HuH-7.5 (cell line): ENCODE results near the gene NPB.

Source experiments
- DNase-seq: peaks from one replicate; pipeline ENCODE4 v3.0.0; 2011; ENCODE audit warnings: low spot score

NPB gene

GRCh38 chr17:81869221-81870130 is 32.6 kb upstream of the NPB start:
- DNase-seq: no peak

DNA sequence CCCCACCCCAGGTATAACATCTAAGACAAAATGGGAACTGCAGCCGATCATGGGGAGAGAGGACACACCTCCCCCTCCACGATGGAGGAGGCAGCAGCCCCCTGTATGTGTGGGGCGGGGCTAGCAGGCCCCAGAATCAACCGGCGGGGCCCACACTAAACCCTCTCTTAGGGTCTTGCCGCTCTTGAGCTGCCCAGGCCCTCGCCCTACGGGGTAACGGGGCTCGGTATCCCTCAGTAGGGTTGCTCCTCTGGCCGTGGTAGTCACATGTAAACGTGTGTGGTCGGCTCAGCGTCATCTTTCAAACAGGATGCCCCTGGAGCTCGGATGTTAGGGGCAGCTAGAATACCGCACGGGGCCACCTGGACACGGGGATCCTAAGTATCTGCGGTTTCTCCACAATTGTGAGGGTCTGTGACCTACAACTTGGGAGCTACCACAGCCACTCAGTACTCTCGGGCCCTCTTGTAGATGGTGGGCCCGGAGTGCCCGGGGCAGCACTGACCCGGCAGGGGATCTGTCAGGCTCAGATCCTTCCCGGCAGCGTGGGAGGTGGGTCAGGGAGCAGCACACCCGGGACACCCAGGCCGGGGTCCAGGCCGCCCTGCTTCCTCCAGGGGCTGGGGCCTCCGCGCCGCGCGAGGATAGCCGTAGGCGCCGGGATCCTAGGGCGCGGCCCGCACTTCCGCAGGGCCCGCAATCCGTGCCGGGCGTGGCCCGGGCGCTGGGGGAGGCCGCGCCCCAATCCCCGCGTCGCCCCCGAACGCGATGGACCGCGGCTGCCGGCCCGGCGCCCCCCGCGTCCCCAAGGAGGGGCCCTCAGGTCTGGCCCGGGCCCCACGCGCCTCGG is 31.7 kb upstream of the NPB start:
- DNase-seq: no peak

GRCh38 chr17:81870981-81871386 is 31.1 kb upstream of the NPB start, which contains the start of gene ARHGDIA:
TSS of gene ARHGDIA (minus strand) at chr17:81871337. CDS start at chr17:81869930, 1,407 bp downstream.
- DNase-seq: no peak

DNA sequence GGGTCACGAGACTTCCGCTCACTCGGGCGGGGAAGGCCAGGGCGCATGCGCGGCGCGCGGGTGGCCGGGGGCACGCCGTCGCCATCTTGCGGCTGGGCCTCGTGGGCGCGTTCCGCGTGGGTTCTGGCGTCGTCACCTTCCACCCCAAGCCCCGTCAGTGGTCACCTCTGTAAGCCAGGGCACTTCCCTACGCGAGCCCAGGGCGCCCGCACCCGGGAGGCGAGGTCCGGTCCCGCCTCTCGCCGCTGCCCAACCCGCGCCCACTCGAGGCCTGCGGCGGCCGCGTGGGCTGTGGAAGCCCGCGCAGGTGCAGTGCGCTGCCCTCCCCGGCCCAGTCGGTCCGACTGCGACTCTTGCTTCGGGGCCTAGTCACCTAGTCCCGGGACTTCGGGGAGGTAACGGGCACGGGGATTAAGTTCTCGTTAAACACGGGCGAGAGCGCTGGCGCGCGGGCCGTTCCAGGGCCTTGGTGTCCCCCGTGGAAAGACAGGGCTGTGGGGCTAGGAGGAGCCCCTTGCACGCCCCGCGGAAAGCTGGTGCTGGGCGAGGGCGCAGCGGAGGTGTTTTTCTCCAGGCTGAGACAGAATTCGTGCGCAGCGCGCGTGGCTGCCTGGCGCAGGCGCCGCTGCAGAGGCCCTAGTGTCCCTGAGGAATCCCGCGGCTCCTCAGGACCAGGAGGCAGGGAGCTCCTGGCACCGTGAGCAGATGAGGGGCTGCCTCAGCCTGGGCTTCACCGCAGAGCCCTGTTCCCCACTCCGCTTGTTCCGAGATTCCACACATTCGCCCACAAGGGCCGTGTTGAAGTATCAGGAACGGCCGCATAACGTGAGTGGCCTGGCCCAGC is 30.4 kb upstream of the NPB start:
- DNase-seq: peak; percentile 97

DNA sequence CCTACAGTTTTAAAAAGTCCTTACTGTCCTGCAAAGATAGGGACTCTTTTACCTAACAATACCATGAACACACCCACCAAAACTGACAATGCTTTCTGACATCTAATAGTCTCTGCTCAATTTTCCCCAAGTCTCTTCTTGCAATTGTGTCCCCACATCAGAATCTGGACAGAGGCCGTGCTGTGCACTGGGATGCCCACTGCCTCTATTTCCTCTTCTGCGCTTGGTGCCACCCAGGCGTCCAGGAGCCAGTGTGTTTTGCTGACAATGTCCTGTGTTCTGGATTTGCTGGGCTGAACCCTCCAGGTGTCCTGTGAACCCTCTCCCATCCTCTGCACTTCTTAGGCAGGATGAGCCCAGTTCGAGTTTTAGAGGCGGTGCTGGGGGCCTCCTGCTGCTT is 24.5 kb upstream of the NPB start:
- DNase-seq: no peak

DNA sequence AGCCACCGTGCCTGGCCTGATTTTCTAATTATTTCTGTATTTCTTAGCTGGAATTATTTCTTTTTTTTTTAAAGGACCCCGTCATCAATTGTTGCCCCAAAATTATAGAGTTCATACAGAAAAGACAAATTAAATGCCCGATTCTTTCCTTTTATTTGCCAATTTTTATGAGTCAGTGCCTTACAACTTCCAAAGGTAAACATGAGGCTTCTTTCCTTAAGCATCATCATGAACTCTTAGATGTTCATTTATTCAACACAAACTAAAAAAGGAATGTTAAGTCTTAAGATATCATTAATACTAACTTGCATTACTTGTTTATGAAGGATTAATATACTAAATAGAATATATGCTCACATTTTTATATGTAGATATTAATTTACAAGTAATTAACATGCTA is 23.7 kb upstream of the NPB start:
- DNase-seq: no peak

DNA sequence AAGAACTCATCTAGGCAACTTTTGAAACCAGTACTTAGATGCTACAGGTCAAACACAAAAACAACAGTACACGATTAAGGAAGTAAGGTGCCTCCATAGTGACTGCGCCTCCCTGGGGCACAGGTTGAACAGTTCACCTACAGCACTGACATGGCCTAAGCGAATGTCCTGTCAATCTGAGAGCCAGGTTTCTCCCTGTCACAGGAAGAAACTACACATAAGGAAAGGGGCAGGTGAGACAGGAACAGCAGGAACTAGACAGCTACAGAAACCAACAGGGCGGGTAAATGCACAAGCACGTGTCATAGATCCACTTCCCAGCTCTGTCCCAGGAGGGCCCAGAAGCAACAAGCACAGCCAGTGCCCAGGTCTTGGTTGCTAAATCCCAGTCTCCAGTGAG is 22.9 kb upstream of the NPB start:
- DNase-seq: no peak

DNA sequence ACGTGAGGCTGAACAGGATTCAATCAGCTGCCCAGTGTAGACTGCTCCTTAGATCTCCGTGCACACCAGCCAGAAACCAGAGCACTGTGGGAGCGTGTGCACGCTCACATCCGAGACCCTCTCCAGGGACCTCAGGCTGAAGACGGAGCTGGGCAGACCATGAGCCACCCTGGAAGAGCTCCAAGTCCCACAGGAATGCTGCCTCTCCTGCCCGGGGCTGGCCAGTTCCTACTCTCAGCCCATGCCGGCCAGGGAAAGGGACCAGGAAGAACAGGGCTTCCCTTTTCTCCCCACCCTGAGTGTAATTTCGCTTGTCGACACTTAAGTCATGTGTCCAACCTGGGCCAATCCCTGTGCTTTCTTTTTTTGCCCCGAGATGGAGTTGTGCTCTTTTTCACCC is 17.5 kb upstream of the NPB start:
- DNase-seq: no peak

DNA sequence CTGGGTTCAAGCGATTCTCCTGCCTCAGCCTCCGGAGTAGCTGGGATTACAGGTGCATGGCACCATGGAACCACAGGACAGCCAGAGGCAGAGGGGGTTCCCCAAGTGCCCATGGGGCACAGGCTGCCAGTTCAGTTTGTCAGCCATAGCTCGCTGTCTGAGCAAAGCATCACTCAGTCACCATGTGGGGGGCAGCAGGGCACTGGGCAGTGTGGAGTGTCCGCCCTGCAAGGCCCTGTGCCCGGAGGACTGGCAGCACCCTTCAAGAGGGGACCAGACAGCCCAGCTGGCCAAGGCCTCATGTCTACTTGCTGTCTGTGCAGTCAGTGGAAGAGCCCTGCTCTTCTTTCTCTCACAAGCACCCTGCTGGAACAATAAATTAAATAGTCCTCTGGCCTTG is 17.1 kb upstream of the NPB start:
- DNase-seq: no peak

- DNase-seq: no peak
Observed at GRCh38 chr17:81885454-81885853, 16.6 kb upstream of the NPB start.

- no peak for DNase-seq
Observed at GRCh38 chr17:81885869-81886548, 16.0 kb upstream of the NPB start.

- no peak for DNase-seq
Observed at GRCh38 chr17:81888105-81888987, 13.7 kb upstream of the NPB start.

- no peak for DNase-seq
Observed at GRCh38 chr17:81888988-81889595, 12.9 kb upstream of the NPB start.

DNA sequence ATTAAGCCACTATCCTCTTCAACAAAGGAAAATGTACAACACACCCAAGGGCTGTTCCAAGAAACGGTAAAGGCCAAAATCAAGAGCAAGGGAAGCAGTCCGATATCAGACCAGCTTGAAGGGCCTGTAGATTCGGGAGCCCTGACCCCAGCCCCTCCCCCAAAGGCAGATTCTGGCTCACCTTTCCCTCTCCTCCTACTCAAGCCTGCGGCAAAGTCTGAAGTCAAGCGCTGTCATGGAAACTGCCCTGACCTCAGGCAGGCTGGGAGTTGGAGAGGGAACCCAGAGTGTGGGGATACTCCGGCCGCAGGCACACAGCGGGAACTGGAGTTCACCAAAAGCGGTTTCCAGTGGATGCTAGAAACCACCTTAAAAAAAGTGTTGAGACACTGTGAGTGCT is 12.4 kb upstream of the NPB start:
- no peak for DNase-seq

GRCh38 chr17:81890447-81891302 is 11.4 kb upstream of the NPB start:
- no peak for DNase-seq

GRCh38 chr17:81891303-81891552 is 10.8 kb upstream of the NPB start:
- no peak for DNase-seq

DNA sequence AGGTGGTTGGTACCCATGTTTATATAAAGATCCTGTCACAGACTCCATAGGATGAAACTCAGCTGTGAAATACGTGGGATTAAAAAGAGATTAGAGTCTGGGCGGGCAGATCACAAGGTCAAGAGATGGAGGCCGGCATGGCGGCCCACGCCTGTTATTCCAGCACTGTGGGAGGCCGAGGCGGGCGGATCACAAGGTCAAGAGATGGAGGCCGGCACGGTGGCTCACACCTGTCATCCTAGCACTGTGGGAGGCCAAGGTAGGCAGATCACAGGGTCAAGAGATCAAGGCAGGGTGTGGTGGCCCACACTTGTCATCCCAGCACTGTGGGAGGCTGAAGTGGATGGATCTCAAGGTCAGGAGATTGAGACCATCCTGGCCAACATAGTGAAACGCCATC is 6.6 kb upstream of the NPB start:
- no peak for DNase-seq

GRCh38 chr17:81898029-81898866 is 3.8 kb upstream of the NPB start:
- DNase-seq: no peak

DNA sequence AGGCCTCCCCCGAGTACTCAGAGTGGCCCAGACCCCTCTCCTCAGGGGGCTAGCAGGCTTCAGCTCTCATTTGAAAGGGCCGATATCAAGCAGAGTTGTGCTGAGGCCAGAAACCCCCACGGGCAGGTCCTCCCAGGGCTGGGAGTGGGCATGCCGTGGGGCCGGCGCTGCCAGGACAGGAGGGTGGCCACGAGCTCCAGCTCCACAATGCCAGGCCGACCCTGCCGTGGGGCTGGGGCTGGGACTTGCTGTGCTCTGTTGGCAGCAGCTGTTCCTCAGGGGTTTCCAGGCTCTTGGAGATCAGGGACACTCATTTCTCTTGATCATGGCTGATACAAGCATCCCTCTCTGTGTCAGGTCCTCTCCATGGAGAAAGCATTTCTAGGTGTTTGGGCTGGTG is 3.2 kb upstream of the NPB start:
- DNase-seq: no peak
